CD14-positive monocyte (primary cell): ENCODE data around the gene NT5C1B. TPM values are rescaled to one million over a fixed set of nuclear protein-coding genes. Genes with fewer than 3 reads are reported as not detected.

ENCODE experiments used
- DNase-seq, 3 donors: peaks; one replicate each; pipeline ENCODE4 v3.0.0-alpha.2; 2011 to 2022
- H2AFZ ChIP-seq: 2 replicates; pipeline ENCODE4 v1.6.0; 2012; ENCODE audit warnings: mild to moderate bottlenecking, low read depth, low read length, inconsistent platforms; ENCODE audit not compliant: insufficient read depth, poor library complexity, severe bottlenecking
- H3K27ac ChIP-seq, 2 donors: 1 replicate in 1 of 2; 2 replicates in 1 of 2; pipeline ENCODE4 v1.5.1; 2012 to 2013; ENCODE audit warnings: low read length in 2 of 2, control low read depth in 1 of 2, inconsistent platforms in 1 of 2, low read depth in 1 of 2, mild to moderate bottlenecking in 1 of 2
- H3K27me3 ChIP-seq, 2 donors: one replicate each; pipeline versions ENCODE4 v1.6.0 to v1.6.1; 2011 to 2013; ENCODE audit warnings: low read length in 2 of 2; ENCODE audit not compliant: control insufficient read depth in 2 of 2, insufficient read depth in 2 of 2
- H3K36me3 ChIP-seq, 2 donors: replicated peaks in 1 of 2; 1 replicate in 1 of 2; 2 replicates in 1 of 2; pipeline versions ENCODE4 v1.5.1 to v1.6.1; 2012 to 2013; ENCODE audit warnings: low read length in 2 of 2, control low read depth in 1 of 2, inconsistent platforms in 1 of 2, mild to moderate bottlenecking in 1 of 2; ENCODE audit not compliant: insufficient read depth in 2 of 2, control insufficient read depth in 1 of 2
- H3K4me1 ChIP-seq, 2 donors: 1 replicate in 1 of 2; 2 replicates in 1 of 2; pipeline versions ENCODE4 v1.5.1 to v1.6.1; 2012 to 2013; ENCODE audit warnings: low read length in 2 of 2, control low read depth in 1 of 2, inconsistent platforms in 1 of 2, mild to moderate bottlenecking in 1 of 2, moderate library complexity in 1 of 2; ENCODE audit not compliant: insufficient read depth in 2 of 2, control insufficient read depth in 1 of 2
- H3K4me2 ChIP-seq: replicated peaks from 2 replicates; pipeline ENCODE3; 2012; ENCODE audit warnings: low read length, moderate library complexity, mild to moderate bottlenecking; ENCODE audit not compliant: poor library complexity, severe bottlenecking; ENCODE audit errors: extremely low read depth
- H3K4me3 ChIP-seq, 3 experiments: fragments of 200-600 bp in 1 of 3; sonication (generic) in 1 of 3; replicated peaks in 1 of 3; 1 replicate in 2 of 3; 2 replicates in 1 of 3; pipeline ENCODE4 v1.5.1; 2011 to 2013; ENCODE audit warnings: low read length in 3 of 3, mild to moderate bottlenecking in 3 of 3, control low read depth in 2 of 3, low read depth in 2 of 3, inconsistent platforms in 1 of 3, moderate library complexity in 1 of 3
- H3K79me2 ChIP-seq: 2 replicates; pipeline ENCODE4 v1.6.0; 2012; ENCODE audit warnings: mild to moderate bottlenecking, control low read depth, inconsistent platforms, low read length, moderate library complexity; ENCODE audit not compliant: insufficient read depth
- H3K9ac ChIP-seq: 2 replicates; pipeline ENCODE4 v1.6.0; 2017; ENCODE audit warnings: low read length, mild to moderate bottlenecking; ENCODE audit not compliant: insufficient read depth, poor library complexity, severe bottlenecking
- H3K9me3 ChIP-seq, 2 donors: replicated peaks in 1 of 2; 1 replicate in 1 of 2; 2 replicates in 1 of 2; pipeline versions ENCODE4 v1.5.1 to v1.6.1; 2012 to 2013; ENCODE audit warnings: low read length in 2 of 2, control low read depth in 1 of 2; ENCODE audit not compliant: control insufficient read depth in 1 of 2, insufficient read depth in 1 of 2
- H4K20me1 ChIP-seq: 2 replicates; pipeline ENCODE4 v1.6.0; 2012; ENCODE audit warnings: mild to moderate bottlenecking, low read length, control low read depth, moderate library complexity; ENCODE audit not compliant: insufficient read depth
- H3K27ac Mint-ChIP-seq, 7 donors: one replicate each; pipeline ENCODE4 v1.8.0; 2020; ENCODE audit warnings: mild to moderate bottlenecking in 7 of 7, mixed read lengths in 7 of 7, moderate library complexity in 6 of 7, inconsistent platforms in 2 of 7
- H3K27me3 Mint-ChIP-seq, 3 donors: one replicate each; pipeline ENCODE4 v1.8.0; 2021 to 2022; ENCODE audit warnings: low read depth in 3 of 3, mild to moderate bottlenecking in 3 of 3, mixed read lengths in 3 of 3, moderate library complexity in 3 of 3, inconsistent platforms in 1 of 3
- H3K36me3 Mint-ChIP-seq, 2 donors: one replicate each; pipeline ENCODE4 v1.8.0; 2020; ENCODE audit warnings: mixed read lengths in 2 of 2, inconsistent platforms in 1 of 2, mild to moderate bottlenecking in 1 of 2
- H3K4me1 Mint-ChIP-seq: one replicate; pipeline ENCODE4 v1.8.0; 2020; ENCODE audit warnings: mild to moderate bottlenecking, mixed read lengths
- H3K4me3 Mint-ChIP-seq, 2 donors: one replicate each; pipeline ENCODE4 v1.8.0; 2020; ENCODE audit warnings: mild to moderate bottlenecking in 2 of 2, mixed read lengths in 2 of 2, moderate library complexity in 1 of 2
- H3K9me3 Mint-ChIP-seq, 7 donors: one replicate each; pipeline ENCODE4 v1.8.0; 2020 to 2022; ENCODE audit warnings: mixed read lengths in 7 of 7, mild to moderate bottlenecking in 6 of 7, moderate library complexity in 6 of 7, inconsistent platforms in 2 of 7
- WGBS: methylation state at CpG from one replicate; pipeline ENCODE4 v1.1.5; 2013; ENCODE audit warnings: missing lambda C conversion rate; ENCODE audit not compliant: insufficient coverage; 5-methylcytosine and 5-hydroxymethylcytosine counted together
- intact Hi-C, 2 donors: fragments of 100-400 bp; cut with micrococcal nuclease; formaldehyde crosslinking; loops; one replicate each; pipeline versions ENCODE4 v1.15.0 to v1.15.1; 2023
- polyA plus RNA-seq, 3 donors: library from polyadenylated mRNA; depleted of rRNA in 1 of 3; unstranded in 2 of 3; stranded (reverse) in 1 of 3; fragments of 300-500 nt in 2 of 3; fragments of >200 nt in 1 of 3; fragmentation: Illumina TruSeq in 2 of 3; gene quantifications; 1 replicate in 2 of 3; 2 replicates in 1 of 3; pipeline ENCODE4 v1.2.3, GENCODE V29; 2012 to 2021
- TF ChIP-seq, protein P1 (sequence below): fragments of 200-600 bp; IDR thresholded peaks from one replicate; pipeline ENCODE4 v1.8.0; 2022; ENCODE audit warnings: antibody characterized with exemption, mild to moderate bottlenecking

The NT5C1B gene
- polyA plus RNA-seq, 3 donors, result not detected

GRCh38 chr2:18540872-18541271, 48.5 kb downstream of the NT5C1B start:
- Histone ChIP-seq H3K4me3 (no peak overlapping the region), H3K4me1 (no peaks in the 10 kb centered on the region), H3K27me3 (peaks cover 0 to 3% of the 10 kb centered on the region in 2 donors), H3K27ac (no peak overlapping the region), H3K9ac (no peak overlapping the region), H3K36me3 (no peaks in the 10 kb centered on the region), H3K4me2 (no peak overlapping the region), H4K20me1 (no peaks in the 10 kb centered on the region), H3K79me2 (no peaks in the 10 kb centered on the region), H3K9me3 (no peaks in the 10 kb centered on the region), H2AFZ (no peak overlapping the region)
- no peaks in the 10 kb centered on the region for H3K36me3 Mint-ChIP-seq
- 80% methylated on average over 1 of the region's 2 CpGs for WGBS
- TF ChIP-seq, protein P1, sequence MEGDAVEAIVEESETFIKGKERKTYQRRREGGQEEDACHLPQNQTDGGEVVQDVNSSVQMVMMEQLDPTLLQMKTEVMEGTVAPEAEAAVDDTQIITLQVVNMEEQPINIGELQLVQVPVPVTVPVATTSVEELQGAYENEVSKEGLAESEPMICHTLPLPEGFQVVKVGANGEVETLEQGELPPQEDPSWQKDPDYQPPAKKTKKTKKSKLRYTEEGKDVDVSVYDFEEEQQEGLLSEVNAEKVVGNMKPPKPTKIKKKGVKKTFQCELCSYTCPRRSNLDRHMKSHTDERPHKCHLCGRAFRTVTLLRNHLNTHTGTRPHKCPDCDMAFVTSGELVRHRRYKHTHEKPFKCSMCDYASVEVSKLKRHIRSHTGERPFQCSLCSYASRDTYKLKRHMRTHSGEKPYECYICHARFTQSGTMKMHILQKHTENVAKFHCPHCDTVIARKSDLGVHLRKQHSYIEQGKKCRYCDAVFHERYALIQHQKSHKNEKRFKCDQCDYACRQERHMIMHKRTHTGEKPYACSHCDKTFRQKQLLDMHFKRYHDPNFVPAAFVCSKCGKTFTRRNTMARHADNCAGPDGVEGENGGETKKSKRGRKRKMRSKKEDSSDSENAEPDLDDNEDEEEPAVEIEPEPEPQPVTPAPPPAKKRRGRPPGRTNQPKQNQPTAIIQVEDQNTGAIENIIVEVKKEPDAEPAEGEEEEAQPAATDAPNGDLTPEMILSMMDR, result no peak
- no peaks in the 10 kb centered on the region for H3K4me1 Mint-ChIP-seq
- intact Hi-C loops, result no loop called here
- no peak for DNase-seq
- no peak overlapping the region for H3K27ac Mint-ChIP-seq
- peaks cover 0 to 2% (median 0%) of the 10 kb centered on the region in 7 donors for H3K9me3 Mint-ChIP-seq
- H3K4me3 Mint-ChIP-seq, result no peak overlapping the region
- H3K27me3 Mint-ChIP-seq, result peaks cover 0 to 4% (median 3%) of the 10 kb centered on the region in 3 donors

- Histone ChIP-seq H2AFZ (no peak overlapping the region), H4K20me1 (no peaks in the 10 kb centered on the region), H3K27ac (no peak overlapping the region), H3K79me2 (no peaks in the 10 kb centered on the region), H3K4me2 (no peak overlapping the region), H3K4me3 (no peak overlapping the region), H3K36me3 (no peaks in the 10 kb centered on the region), H3K4me1 (no peaks in the 10 kb centered on the region), H3K9me3 (no peaks in the 10 kb centered on the region), H3K9ac (no peak overlapping the region), H3K27me3 (peaks cover 0 to 3% of the 10 kb centered on the region in 2 donors)
- TF ChIP-seq, protein P1, result no peak
- WGBS, result no CpG with 5 or more reads among the region's 1 CpG
- intact Hi-C loops, result no loop called here
- no peak overlapping the region for H3K27ac Mint-ChIP-seq
- peaks cover 0 to 4% (median 0%) of the 10 kb centered on the region in 7 donors for H3K9me3 Mint-ChIP-seq
- H3K27me3 Mint-ChIP-seq, result peaks cover 4 to 7% (median 4%) of the 10 kb centered on the region in 3 donors
- no peak for DNase-seq
- no peak overlapping the region for H3K4me3 Mint-ChIP-seq
- H3K4me1 Mint-ChIP-seq, result no peaks in the 10 kb centered on the region
- H3K36me3 Mint-ChIP-seq, result no peaks in the 10 kb centered on the region
Measured at GRCh38 chr2:18536697-18537096, 52.7 kb downstream of the NT5C1B start.
